Kidney epithelial cell (primary cell): ENCODE measurements around the gene MAML2. TPM values are rescaled to one million over a fixed set of nuclear protein-coding genes. Genes with fewer than 3 reads are reported as not detected.

Source experiments
- DNase-seq: peaks from one replicate; pipeline ENCODE4 v3.0.0-alpha.2; 2010; ENCODE audit warnings: low read depth
- H3K27me3 ChIP-seq: 2 replicates; pipeline ENCODE4 v1.6.0; 2011; ENCODE audit warnings: low read length; ENCODE audit not compliant: control insufficient read depth, insufficient read depth
- H3K36me3 ChIP-seq: 2 replicates; pipeline ENCODE4 v1.5.1; 2011; ENCODE audit warnings: low read length; ENCODE audit not compliant: control insufficient read depth, insufficient read depth
- H3K4me3 ChIP-seq: 2 replicates; pipeline ENCODE4 v1.5.1; 2011; ENCODE audit warnings: low read depth, mild to moderate bottlenecking, control low read depth, low read length
- total RNA-seq: library from RNA; depleted of rRNA; stranded (reverse); fragments of >200 nt; gene quantifications from 2 replicates; pipeline ENCODE4 v1.2.3, GENCODE V29; 2015
- TF ChIP-seq, protein P1 (sequence below): IDR thresholded peaks from 2 replicates; pipeline ENCODE4 v1.5.1; 2011; ENCODE audit warnings: mild to moderate bottlenecking, moderate library complexity, low read length, control low read depth, inconsistent platforms; ENCODE audit not compliant: insufficient read depth, poor library complexity, severe bottlenecking

Gene MAML2
- total RNA-seq, 1 donor from 2014 or later, result 12.3 TPM

DNA sequence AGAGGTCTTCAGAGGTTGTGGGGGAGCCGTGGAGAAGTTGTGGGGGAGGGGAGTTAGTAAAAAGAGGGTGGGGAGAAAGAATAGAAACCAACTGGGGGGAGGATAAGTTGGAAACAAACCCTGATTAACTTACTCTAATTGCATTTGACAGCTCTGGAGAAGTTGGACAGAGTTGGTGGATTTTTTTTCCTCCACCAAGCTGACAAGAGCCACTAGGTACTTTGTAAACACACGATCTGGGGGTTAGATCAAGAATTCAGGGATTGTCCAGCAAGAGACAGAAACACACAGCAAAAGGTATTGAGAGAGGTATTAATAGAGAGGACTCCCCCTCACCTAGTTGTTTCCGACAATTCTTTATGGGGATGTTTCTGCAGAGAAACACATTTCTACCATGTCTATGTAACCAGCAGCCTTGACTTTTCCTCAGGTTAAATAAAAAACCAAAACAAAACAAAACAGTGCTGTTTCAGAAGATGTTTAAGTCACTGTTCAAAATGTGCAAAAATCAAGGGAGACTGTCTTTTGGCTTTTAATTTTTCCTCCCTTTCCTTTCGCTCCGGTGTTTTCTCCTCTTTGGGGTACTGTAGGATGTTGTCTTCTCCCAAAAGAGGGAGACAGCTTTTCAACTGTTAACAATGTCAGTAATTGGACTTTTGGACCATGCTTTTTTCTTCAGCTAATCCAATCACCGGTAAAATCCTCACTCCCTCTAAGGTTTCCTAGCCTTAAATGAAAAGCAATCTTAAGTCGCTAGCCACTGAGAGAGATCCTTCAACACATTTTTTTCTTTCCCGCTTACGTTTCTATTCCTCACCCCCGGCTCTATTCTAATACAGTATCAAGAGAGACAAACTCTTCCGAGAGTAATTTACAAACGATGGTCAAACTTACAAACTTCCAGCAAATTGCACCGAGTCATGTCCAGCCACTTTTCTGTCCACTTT lies 708 bp downstream of the MAML2 start:
- no peak for DNase-seq
- H3K27me3 ChIP-seq, result no peaks in the 10 kb centered on the region
- peak overlapping the region; percentile 80 for H3K4me3 ChIP-seq
- TF ChIP-seq, protein P1, sequence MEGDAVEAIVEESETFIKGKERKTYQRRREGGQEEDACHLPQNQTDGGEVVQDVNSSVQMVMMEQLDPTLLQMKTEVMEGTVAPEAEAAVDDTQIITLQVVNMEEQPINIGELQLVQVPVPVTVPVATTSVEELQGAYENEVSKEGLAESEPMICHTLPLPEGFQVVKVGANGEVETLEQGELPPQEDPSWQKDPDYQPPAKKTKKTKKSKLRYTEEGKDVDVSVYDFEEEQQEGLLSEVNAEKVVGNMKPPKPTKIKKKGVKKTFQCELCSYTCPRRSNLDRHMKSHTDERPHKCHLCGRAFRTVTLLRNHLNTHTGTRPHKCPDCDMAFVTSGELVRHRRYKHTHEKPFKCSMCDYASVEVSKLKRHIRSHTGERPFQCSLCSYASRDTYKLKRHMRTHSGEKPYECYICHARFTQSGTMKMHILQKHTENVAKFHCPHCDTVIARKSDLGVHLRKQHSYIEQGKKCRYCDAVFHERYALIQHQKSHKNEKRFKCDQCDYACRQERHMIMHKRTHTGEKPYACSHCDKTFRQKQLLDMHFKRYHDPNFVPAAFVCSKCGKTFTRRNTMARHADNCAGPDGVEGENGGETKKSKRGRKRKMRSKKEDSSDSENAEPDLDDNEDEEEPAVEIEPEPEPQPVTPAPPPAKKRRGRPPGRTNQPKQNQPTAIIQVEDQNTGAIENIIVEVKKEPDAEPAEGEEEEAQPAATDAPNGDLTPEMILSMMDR, result no peak
- H3K36me3 ChIP-seq, result no peaks in the 10 kb centered on the region

DNA sequence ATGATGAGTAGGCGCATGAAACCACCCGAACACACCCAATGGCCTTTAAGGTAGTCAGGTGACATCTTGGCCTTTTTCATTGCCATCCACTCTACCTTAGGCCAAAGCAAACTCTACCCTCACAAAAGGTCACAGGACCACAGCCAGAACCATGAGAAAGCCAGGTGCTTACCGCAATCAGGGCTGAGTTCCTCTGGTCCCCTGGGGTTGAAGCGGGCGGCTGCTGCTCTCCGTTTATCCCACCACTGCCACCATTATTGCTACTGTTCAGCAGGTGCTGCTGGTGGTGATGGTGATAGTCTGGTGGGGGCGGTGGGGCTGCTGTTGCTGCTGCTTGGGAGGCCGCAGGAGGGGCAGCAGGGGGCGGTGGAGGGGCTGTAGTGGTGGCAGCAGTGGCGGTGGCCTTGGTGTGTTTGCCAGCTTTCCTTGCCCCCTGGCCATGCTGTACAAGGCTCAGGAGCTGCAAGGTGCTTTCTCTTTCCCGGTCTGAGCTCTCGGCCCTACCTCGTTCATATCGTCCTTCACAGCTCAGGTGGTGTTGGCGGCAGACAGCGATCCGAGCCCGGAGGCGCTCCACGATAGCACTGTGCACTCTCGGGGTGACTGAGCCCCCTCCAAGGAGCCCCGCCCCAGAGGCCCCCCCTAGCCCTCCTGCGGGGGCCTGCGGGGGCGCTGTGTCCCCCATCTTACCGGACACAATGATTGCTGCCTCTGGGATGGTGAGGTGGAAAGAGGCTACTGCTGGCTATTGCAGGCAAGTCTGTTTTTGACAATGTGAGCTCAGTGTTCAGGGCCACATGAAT lies 1.6 kb downstream of the MAML2 start:
- no peaks in the 10 kb centered on the region for H3K27me3 ChIP-seq
- TF ChIP-seq, protein P1, result peak; percentile 50
- H3K4me3 ChIP-seq, result peak overlapping the region; percentile 80
- DNase-seq, result no peak
- no peaks in the 10 kb centered on the region for H3K36me3 ChIP-seq

DNA sequence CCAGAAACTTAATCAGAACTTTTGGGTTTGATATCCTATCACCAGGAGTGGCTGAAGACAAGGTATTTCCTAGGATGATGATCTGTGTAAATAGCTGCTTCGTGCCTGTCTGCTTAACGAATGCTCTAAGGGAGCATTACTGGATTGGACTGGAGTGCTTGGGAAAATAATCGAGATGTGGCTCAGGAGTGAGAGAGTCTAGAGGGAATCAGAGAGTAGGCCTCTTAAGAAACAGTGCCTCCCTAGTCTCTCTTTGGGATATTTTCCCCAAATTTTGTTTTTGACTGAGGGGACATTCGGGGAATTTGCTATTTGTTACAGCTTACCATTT lies 2.5 kb downstream of the MAML2 start:
- H3K36me3 ChIP-seq, result no peaks in the 10 kb centered on the region
- H3K4me3 ChIP-seq, result peak overlapping the region; percentile 80
- no peaks in the 10 kb centered on the region for H3K27me3 ChIP-seq
- TF ChIP-seq, protein P1, result no peak
- DNase-seq, result no peak

DNA sequence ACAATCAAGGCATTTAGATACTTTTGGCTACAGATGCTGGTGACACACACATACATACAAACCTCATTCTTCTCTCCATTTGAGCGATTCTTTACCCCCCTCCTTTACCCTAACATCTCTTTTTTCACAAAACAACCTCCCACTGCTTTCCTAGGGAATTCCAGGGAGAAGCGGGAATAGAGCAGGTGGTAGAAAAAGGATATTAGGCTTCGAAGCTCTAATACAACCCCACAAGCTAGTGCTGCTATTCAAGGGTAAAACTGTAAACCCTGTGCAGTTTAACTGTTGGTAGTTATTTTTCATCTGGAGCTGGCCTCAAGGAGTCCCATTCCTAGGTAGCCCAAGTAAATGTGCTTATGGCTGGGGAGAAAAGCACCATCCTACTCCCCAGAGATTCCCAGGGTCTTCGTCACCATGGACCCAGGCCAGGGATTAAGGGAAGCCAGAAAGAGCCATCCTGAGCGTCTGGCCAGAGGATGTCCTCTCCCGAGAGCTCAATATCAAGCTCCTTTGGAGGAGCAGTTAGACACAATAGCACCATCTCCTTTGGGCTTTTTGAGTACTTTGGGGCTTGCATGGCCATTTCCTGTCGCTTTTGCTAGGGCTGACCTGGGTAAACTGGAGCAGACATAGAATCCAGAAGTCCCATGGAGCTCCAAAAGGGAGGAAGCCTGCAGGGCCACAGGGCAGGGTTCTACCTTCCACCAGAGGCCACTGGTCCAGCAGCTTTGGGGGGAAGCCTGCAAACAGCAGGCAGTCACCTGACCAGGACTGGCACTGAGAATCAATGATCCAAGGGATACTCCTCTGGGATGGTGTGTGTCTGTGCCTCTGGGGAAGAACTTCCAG lies 3.1 kb downstream of the MAML2 start:
- TF ChIP-seq, protein P1, result no peak
- Histone ChIP-seq H3K4me3 (peak overlapping the region; percentile 80), H3K27me3 (no peaks in the 10 kb centered on the region), H3K36me3 (no peaks in the 10 kb centered on the region)
- DNase-seq, result no peak

DNA sequence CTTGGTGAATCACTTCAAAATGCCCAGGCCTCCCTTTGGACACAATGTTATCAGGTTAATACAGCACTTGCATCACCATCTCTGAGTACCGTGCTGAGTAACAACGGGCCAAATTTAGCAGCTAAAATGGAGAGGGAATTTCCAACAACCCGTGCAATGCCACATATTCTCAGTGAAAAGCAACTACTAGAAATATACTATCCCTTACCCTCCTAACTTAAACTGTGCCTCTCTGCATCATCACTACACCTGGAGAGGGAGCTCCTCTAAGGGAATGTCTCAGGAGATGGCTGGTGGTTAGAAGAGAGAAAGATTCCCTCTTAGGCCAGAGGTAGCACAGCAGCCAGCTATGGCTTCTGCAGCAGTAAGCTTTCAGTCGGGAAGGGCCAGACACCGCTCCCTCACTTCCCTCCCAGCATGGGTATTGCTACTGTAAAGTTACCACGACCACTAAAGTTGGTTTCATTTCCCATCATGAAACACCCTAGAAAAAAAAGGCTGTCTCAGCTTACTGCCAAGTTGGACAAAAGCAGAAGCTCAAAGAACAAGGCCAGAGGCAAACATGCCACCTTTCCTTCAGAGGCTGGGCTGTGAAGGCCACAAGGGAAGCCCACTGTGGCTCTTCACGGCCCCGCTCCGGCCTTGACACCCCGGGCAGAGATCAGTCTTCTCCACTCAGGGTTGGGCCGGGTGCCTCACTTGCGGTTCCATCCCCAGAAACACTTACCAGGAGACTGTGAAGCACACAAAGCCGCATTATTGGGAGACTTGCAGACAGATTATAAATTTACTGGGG lies 3.9 kb downstream of the MAML2 start:
- H3K36me3 ChIP-seq, result no peaks in the 10 kb centered on the region
- H3K27me3 ChIP-seq, result no peaks in the 10 kb centered on the region
- TF ChIP-seq, protein P1, result no peak
- no peak for DNase-seq
- peak overlapping the region; percentile 5 for H3K4me3 ChIP-seq
